ENCODE data around the gene APOBEC3B. TPM values are rescaled to one million over a fixed set of nuclear protein-coding genes. Genes with fewer than 3 reads are reported as not detected.
"Not testable (repeated sequence)": the region's sequence is repeated elsewhere in the genome, so short reads cannot be mapped to it uniquely, and the experiment has no call there.

APOBEC3B gene
- total RNA-seq, 1 donor from 2014 or later: 15.2 TPM

DNA sequence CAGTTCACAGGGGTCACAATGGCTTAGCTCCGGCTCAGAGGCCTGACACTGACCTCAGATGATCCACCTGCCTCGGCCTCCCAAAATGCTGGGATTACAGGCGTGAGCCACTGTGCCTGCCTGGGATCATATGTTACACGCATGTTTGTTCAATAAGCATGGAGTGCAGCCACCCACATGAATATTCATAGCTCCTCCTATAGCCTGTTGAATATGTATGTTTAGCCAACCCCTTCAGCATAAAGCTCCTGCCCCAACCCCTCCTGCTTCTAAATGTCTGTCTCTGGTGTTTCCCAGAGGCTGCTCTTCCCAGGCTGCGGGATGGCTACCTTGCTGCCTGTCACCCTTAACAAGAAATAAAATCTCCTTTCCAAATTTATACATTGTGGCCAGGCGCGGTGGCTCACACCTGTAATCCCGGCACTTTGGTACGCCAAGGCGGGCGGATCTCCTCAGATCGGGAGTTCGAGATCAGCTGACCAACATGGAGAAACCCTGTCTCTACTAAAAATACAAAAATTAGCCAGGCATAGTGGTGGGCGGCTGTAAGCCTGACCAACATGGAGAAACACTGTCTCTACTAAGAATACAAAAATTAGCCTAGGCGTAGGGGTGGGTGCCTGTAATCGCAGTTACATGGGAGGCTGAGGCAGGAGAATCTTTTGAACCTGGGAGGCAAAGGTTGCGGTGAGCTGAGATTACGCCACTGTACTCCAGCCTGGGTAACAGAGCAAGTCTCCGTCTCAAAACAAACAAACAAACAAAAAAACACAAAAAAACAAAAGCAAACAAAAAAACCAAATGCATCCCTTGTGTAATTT lies 57.4 kb downstream of the APOBEC3B start:
- TF ChIP-seq, protein P1, sequence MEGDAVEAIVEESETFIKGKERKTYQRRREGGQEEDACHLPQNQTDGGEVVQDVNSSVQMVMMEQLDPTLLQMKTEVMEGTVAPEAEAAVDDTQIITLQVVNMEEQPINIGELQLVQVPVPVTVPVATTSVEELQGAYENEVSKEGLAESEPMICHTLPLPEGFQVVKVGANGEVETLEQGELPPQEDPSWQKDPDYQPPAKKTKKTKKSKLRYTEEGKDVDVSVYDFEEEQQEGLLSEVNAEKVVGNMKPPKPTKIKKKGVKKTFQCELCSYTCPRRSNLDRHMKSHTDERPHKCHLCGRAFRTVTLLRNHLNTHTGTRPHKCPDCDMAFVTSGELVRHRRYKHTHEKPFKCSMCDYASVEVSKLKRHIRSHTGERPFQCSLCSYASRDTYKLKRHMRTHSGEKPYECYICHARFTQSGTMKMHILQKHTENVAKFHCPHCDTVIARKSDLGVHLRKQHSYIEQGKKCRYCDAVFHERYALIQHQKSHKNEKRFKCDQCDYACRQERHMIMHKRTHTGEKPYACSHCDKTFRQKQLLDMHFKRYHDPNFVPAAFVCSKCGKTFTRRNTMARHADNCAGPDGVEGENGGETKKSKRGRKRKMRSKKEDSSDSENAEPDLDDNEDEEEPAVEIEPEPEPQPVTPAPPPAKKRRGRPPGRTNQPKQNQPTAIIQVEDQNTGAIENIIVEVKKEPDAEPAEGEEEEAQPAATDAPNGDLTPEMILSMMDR (IDR thresholded peaks at IDR 0.05; ENCODE audit: insufficient read depth, low read length, poor library complexity, severe bottlenecking): no peak
- H3K27me3 ChIP-seq (ENCODE audit: control insufficient read depth, insufficient read depth, low read length): no peaks in the 10 kb centered on the region
- H3K36me3 ChIP-seq (ENCODE audit: control insufficient read depth, insufficient read depth, low read length): no peaks in the 10 kb centered on the region
- DNase-seq (ENCODE audit: low read depth): no peak
- H3K4me3 ChIP-seq (ENCODE audit: low read depth, low read length): no peak overlapping the region

DNA sequence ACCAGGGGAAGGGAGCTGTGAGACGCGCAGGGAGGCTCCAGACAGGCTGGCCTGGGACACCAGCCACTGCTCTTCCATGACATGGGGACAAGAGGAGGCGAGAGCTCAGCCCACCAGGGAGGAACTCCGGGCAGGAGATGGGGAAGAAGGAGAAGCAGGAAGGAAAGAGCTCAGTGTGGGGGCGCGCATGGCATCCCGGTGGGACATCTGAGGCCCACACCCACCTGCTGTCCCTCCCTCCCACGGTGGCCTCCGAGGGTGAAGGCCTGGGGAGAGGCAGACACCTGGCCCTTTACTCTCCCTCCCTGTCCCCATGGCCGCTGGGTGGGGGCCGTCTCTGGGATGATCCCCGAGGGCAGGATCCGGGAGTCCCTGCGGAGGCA lies 58.0 kb downstream of the APOBEC3B start:
- H3K4me3 ChIP-seq (ENCODE audit: low read depth, low read length): peak overlapping the region; percentile 7
- DNase-seq (ENCODE audit: low read depth); H3K27me3 ChIP-seq (ENCODE audit: control insufficient read depth, insufficient read depth, low read length); H3K36me3 ChIP-seq (ENCODE audit: control insufficient read depth, insufficient read depth, low read length): not testable (repeated sequence)

DNA sequence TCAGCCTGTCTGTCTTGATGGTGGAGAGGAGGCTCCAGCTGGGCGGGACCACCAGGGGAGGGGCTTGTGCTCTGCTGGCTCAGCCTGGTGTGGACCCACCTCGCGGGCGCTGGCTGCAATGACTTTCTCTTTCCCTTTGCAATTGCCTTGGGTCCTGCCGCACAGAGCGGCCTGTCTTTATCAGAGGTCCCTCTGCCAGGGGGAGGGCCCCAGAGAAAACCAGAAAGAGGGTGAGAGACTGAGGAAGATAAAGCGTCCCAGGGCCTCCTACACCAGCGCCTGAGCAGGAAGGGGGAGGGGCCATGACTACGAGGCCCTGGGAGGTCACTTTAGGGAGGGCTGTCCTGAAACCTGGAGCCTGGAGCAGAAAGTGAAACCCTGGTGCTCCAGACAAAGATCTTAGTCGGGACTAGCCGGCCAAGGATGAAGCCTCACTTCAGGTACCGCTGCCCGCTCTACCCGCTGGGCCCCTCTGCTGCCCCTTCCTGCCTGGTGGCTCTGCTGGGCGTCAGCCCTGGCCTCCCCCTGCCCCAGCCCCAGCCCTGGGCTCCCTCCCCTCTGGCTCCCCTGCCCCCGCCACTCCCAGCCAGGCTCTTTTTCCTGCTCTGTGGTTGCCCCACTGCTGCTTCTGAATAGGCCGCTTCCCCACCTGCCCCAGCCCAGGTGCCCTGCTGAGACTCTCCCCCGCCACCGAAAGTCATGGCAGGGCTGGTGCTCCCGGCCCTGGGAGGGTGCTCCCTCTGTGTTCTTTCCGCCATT lies 58.6 kb downstream of the APOBEC3B start, which contains the start of gene APOBEC3F:
Gene APOBEC3F, plus strand, starts transcription at position 327 of the 759 bp plus-strand sequence. Its CDS starts 97 bp downstream, at position 424.
- peak; percentile 5 for DNase-seq (ENCODE audit: low read depth)
- not testable (repeated sequence) for H3K36me3 ChIP-seq (ENCODE audit: control insufficient read depth, insufficient read depth, low read length); H3K27me3 ChIP-seq (ENCODE audit: control insufficient read depth, insufficient read depth, low read length)
- peak within 1 kb of the TSS; percentile 61 for H3K4me3 ChIP-seq (ENCODE audit: low read depth, low read length)

DNA sequence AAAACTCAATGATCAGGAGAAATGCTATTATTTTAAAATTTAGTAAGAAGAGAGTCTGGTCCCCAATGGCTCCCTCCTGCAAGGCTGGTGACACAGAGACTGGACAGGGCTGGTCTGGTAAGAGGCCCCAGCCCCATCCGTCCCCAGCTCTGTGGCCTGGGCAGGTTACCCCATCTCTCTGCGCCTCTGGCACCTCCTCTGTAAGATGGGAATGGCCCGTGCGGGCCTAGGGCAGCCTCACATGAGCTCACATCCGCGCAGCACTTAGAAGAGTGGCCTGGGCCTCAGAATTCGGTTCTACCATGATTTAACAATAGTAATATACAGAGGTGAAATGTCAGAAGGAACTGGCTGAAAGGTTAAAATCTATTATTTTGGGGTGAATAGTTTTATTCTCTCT lies 59.8 kb downstream of the APOBEC3B start:
- TF ChIP-seq, protein P1 (IDR thresholded peaks at IDR 0.05; ENCODE audit: insufficient read depth, low read length, poor library complexity, severe bottlenecking): no peak
- no peak overlapping the region for H3K4me3 ChIP-seq (ENCODE audit: low read depth, low read length)
- no peak for DNase-seq (ENCODE audit: low read depth)
- no peaks in the 10 kb centered on the region for H3K27me3 ChIP-seq (ENCODE audit: control insufficient read depth, insufficient read depth, low read length)
- H3K36me3 ChIP-seq (ENCODE audit: control insufficient read depth, insufficient read depth, low read length): no peaks in the 10 kb centered on the region

Other genes starting within 250 kb of the APOBEC3B start
- 84.5 and 105 TPM in 2 replicates for gene SUN2, start 226.3 kb upstream of the APOBEC3B start, total RNA-seq
- gene DNAL4, start 188.2 kb upstream of the APOBEC3B start, total RNA-seq: 30.3 and 46.9 TPM in 2 replicates
- 2.4 and 5.4 TPM in 2 replicates for gene NPTXR, start 138.3 kb upstream of the APOBEC3B start, total RNA-seq
- gene CBX6, start 110.1 kb upstream of the APOBEC3B start, total RNA-seq: 54.5 and 60.3 TPM in 2 replicates
- 0.34 and 1.0 TPM in 2 replicates for gene APOBEC3A, start 24.7 kb upstream of the APOBEC3B start, total RNA-seq
- 8.9 and 10.2 TPM in 2 replicates for gene APOBEC3C, start 31.9 kb downstream of the APOBEC3B start, total RNA-seq
- gene APOBEC3D, start 38.8 kb downstream of the APOBEC3B start, total RNA-seq: 0.84 TPM in 1 of 2 replicates, not detected in the other
- gene APOBEC3F, start 58.5 kb downstream of the APOBEC3B start, total RNA-seq: 7.5 and 8.7 TPM in 2 replicates
- 8.1 and 9.7 TPM in 2 replicates for gene APOBEC3G, start 94.9 kb downstream of the APOBEC3B start, total RNA-seq
- not detected in 2 replicates for gene APOBEC3H, start 114.9 kb downstream of the APOBEC3B start, total RNA-seq
- 2.9 and 3.1 TPM in 2 replicates for gene CBX7, start 170.3 kb downstream of the APOBEC3B start, total RNA-seq

Data from kidney epithelial cell (primary cell).